A549 (cell line): ENCODE data around the gene PLPP4. TPM values are rescaled to one million over a fixed set of nuclear protein-coding genes. Genes with fewer than 3 reads are reported as not detected.

Source experiments
- ATAC-seq, 2 experiments: fragments of 200-7000 bp in 1 of 2; fragments of >200 bp in 1 of 2; cut with Nextera tagmentation in 1 of 2; cut with Tn5 transposase in 1 of 2; 3 replicates each; pipeline versions ENCODE4 v1.8.0 to v1.9.1; 2018 to 2020; ENCODE audit warnings: mild to moderate bottlenecking in 1 of 2, moderate library complexity in 1 of 2
- CTCF ChIA-PET: fragments of 300-600 bp; sonication (Branson Sonifier 250); formaldehyde crosslinking; extraction: SDS; loops from one replicate; lab custom pipeline; 2021; ENCODE audit warnings: antibody characterized with exemption, inconsistent platforms; lab: Yijun Ruan, JAX
- POLR2A ChIA-PET: fragments of 350-600 bp; formaldehyde crosslinking; extraction: SDS; loops from one replicate; lab custom pipeline; 2021; ENCODE audit warnings: antibody characterized with exemption, inconsistent platforms; lab: Yijun Ruan, JAX
- DNase-seq, 2 experiments: peaks; one replicate each; pipeline versions ENCODE4 v3.0.0 to v3.0.0-alpha.2; 2011 to 2016; ENCODE audit warnings: low read depth in 1 of 2, low spot score in 1 of 2
- FAIRE-seq: peaks from 2 replicates; lab custom pipeline; 2011; peaks lifted over from hg19 to GRCh38; lab: Jason Lieb, UNC
- H3K27ac ChIP-seq, 2 experiments: fragments of >200 bp; sonication (Bioruptor Twin); formaldehyde crosslinking; 3 replicates each; pipeline ENCODE4 v1.5.1; 2016 to 2017
- H3K4me1 ChIP-seq: fragments of >200 bp; sonication (Bioruptor Twin); formaldehyde crosslinking; 3 replicates; pipeline ENCODE4 v1.6.1; 2016
- H3K4me2 ChIP-seq: fragments of >200 bp; sonication (Bioruptor Twin); formaldehyde crosslinking; 3 replicates; pipeline ENCODE4 v1.6.1; 2016
- H3K4me3 ChIP-seq: fragments of >200 bp; sonication (Bioruptor Twin); formaldehyde crosslinking; 3 replicates; pipeline ENCODE4 v1.5.1; 2016
- H3K9me3 ChIP-seq: fragments of >200 bp; sonication (Bioruptor Twin); formaldehyde crosslinking; 3 replicates; pipeline ENCODE4 v1.6.1; 2016
- BCL3 ChIP-seq: fragments of >200 bp; sonication (Bioruptor Twin); formaldehyde crosslinking; IDR thresholded peaks from 3 replicates; pipeline ENCODE4 v1.6.1; 2016
- BHLHE40 ChIP-seq: IDR thresholded peaks from 2 replicates; pipeline ENCODE4 v1.6.1; 2012; ENCODE audit warnings: low read depth, low read length, inconsistent platforms
- CBX2 ChIP-seq: fragments of 200-600 bp; sonication (generic); IDR thresholded peaks from 2 replicates; pipeline ENCODE4 v1.6.1; 2016; ENCODE audit warnings: low read depth, mild to moderate bottlenecking, borderline replicate concordance
- CBX8 ChIP-seq: fragments of 200-600 bp; sonication (generic); IDR thresholded peaks from 2 replicates; pipeline ENCODE4 v1.6.1; 2016
- CEBPB ChIP-seq, 2 experiments: fragments of >200 bp in 1 of 2; sonication (Bioruptor Twin) in 1 of 2; formaldehyde crosslinking in 1 of 2; IDR thresholded peaks; 2 replicates each; pipeline ENCODE4 v1.6.1; 2012 to 2016
- CHD2 ChIP-seq: fragments of 150-350 bp; IDR thresholded peaks from 2 replicates; pipeline ENCODE4 v1.6.1; 2014; ENCODE audit warnings: low read length; ENCODE audit not compliant: partially characterized antibody
- CHD4 ChIP-seq: fragments of 200-600 bp; sonication (generic); IDR thresholded peaks from 2 replicates; pipeline ENCODE4 v1.6.1; 2016; ENCODE audit warnings: antibody characterized with exemption, mild to moderate bottlenecking, borderline replicate concordance
- CTCF ChIP-seq: fragments of >200 bp; sonication (Bioruptor Twin); formaldehyde crosslinking; IDR thresholded peaks from 3 replicates; pipeline ENCODE4 v1.5.1; 2016
- EHMT2 ChIP-seq: fragments of 200-600 bp; sonication (generic); IDR thresholded peaks from 2 replicates; pipeline ENCODE4 v1.6.1; 2016; ENCODE audit warnings: antibody characterized with exemption, low read depth, mild to moderate bottlenecking, moderate library complexity
- EP300 ChIP-seq, 2 experiments: fragments of >200 bp; sonication (Bioruptor Twin); formaldehyde crosslinking; IDR thresholded peaks; 2 replicates in 1 of 2; 3 replicates in 1 of 2; pipeline ENCODE4 v1.6.1; 2016 to 2017
- ESRRA ChIP-seq: fragments of 150-350 bp; IDR thresholded peaks from 2 replicates; pipeline ENCODE4 v1.6.1; 2014; ENCODE audit warnings: mild to moderate bottlenecking, low read length, borderline replicate concordance
- FOXS1 ChIP-seq: fragments of 250-450 bp; sonication (Bioruptor Pico); IDR thresholded peaks from 2 replicates; pipeline ENCODE4 v1.5.0; 2020; ENCODE audit warnings: mild to moderate bottlenecking, moderate library complexity
- HDAC2 ChIP-seq: fragments of 200-600 bp; sonication (generic); IDR thresholded peaks from 2 replicates; pipeline ENCODE4 v1.6.1; 2016
- HES2 ChIP-seq: fragments of >200 bp; sonication (Bioruptor Twin); formaldehyde crosslinking; IDR thresholded peaks from 2 replicates; pipeline ENCODE4 v1.6.1; 2016
- HOXA7 ChIP-seq: fragments of 250-450 bp; sonication (Bioruptor Pico); IDR thresholded peaks from 2 replicates; pipeline ENCODE4 v1.5.0; 2020; ENCODE audit warnings: mild to moderate bottlenecking, moderate library complexity
- HOXB5 ChIP-seq: fragments of 250-450 bp; sonication (Bioruptor Pico); IDR thresholded peaks from 2 replicates; pipeline ENCODE4 v1.5.0; 2020; ENCODE audit warnings: mild to moderate bottlenecking, moderate library complexity
- KDM1A ChIP-seq: fragments of 200-600 bp; sonication (generic); IDR thresholded peaks from 2 replicates; pipeline ENCODE4 v1.6.1; 2016; ENCODE audit warnings: low read depth, mild to moderate bottlenecking
- MAFK ChIP-seq: fragments of 450-650 bp; IDR thresholded peaks from 2 replicates; pipeline ENCODE4 v1.6.1; 2014; ENCODE audit not compliant: partially characterized antibody
- MAZ ChIP-seq: fragments of 150-350 bp; IDR thresholded peaks from 2 replicates; pipeline ENCODE4 v1.6.1; 2014; ENCODE audit warnings: antibody characterized with exemption, low read depth, low read length, borderline replicate concordance
- NPAS2 ChIP-seq: fragments of 250-450 bp; sonication (Bioruptor Pico); IDR thresholded peaks from 2 replicates; pipeline ENCODE4 v1.8.0; 2022; ENCODE audit warnings: mild to moderate bottlenecking, moderate library complexity, borderline replicate concordance
- POLR2A ChIP-seq: IDR thresholded peaks from 2 replicates; pipeline ENCODE4 v1.6.1; 2012; ENCODE audit warnings: mild to moderate bottlenecking, low read length
- POLR2AphosphoS2 ChIP-seq: conservative IDR thresholded peaks from 2 replicates; pipeline ENCODE4 v1.6.1; 2012; ENCODE audit warnings: low read length, improper control_type of control experiment, inconsistent platforms
- RAD21 ChIP-seq, 2 experiments: fragments of >200 bp in 1 of 2; sonication (Bioruptor Twin) in 1 of 2; formaldehyde crosslinking in 1 of 2; IDR thresholded peaks in 1 of 2; conservative IDR thresholded peaks in 1 of 2; 2 replicates in 1 of 2; 3 replicates in 1 of 2; pipeline ENCODE4 v1.6.1; 2012 to 2018; ENCODE audit warnings: inconsistent platforms in 1 of 2
- RARB ChIP-seq: fragments of 250-450 bp; sonication (Bioruptor Pico); IDR thresholded peaks from 2 replicates; pipeline ENCODE4 v1.8.0; 2021; ENCODE audit warnings: mild to moderate bottlenecking, moderate library complexity
- SMC3 ChIP-seq: fragments of >200 bp; sonication (Bioruptor Twin); formaldehyde crosslinking; IDR thresholded peaks from 3 replicates; pipeline ENCODE4 v1.6.1; 2018; ENCODE audit warnings: inconsistent platforms
- SREBF2 ChIP-seq: fragments of 450-650 bp; IDR thresholded peaks from 2 replicates; pipeline ENCODE4 v1.6.1; 2014; ENCODE audit warnings: mild to moderate bottlenecking, moderate library complexity
- TFCP2L1 ChIP-seq: fragments of 250-450 bp; sonication (Bioruptor Pico); IDR thresholded peaks from 2 replicates; pipeline ENCODE4 v1.5.0; 2021; ENCODE audit warnings: mild to moderate bottlenecking
- USF2 ChIP-seq: fragments of 450-650 bp; IDR thresholded peaks from 2 replicates; pipeline ENCODE4 v1.6.1; 2014; ENCODE audit warnings: antibody characterized with exemption
- ZFP36 ChIP-seq: fragments of 450-650 bp; IDR thresholded peaks from 2 replicates; pipeline ENCODE4 v1.6.1; 2014; ENCODE audit warnings: borderline replicate concordance; ENCODE audit not compliant: partially characterized antibody
- ZSCAN20 ChIP-seq: fragments of 250-450 bp; sonication (Bioruptor Pico); IDR thresholded peaks from 2 replicates; pipeline ENCODE4 v1.8.0; 2022; ENCODE audit warnings: mild to moderate bottlenecking, moderate library complexity
- WGBS: methylation state at CpG from one replicate; pipeline ENCODE4 v1.1.6; 2017; ENCODE audit errors: missing lambda C conversion rate; 5-methylcytosine and 5-hydroxymethylcytosine counted together
- polyA plus RNA-seq, 4 experiments: library from polyadenylated mRNA; depleted of rRNA in 3 of 4; stranded (reverse); fragments of >200 nt; fragmentation: RNase III in 1 of 4; extraction: RNeasy Plus Mini Kit Qiagen cat#74134 plus additional on column Dnase treatment in 1 of 4; gene quantifications; 2 replicates in 3 of 4; 3 replicates in 1 of 4; pipeline ENCODE4 v1.2.3, GENCODE V29; 2011 to 2017

PLPP4 gene
- polyA plus RNA-seq, 2 of the 4 experiments (the other 2 are of a cell fraction), result not detected

GRCh38 chr10:120630266-120630665 is 173.2 kb downstream of the PLPP4 start:
- no peaks in the 10 kb centered on the region for H3K9me3 ChIP-seq
- no peaks in the 10 kb centered on the region for H3K4me1 ChIP-seq
- TF ChIP-seq BCL3 (no peak), SREBF2 (no peak), POLR2AphosphoS2 (no peak), CBX8 (no peak), HOXB5 (CRISPR knock-in tag) (no peak), HES2 (no peak), ESRRA (no peak), ZFP36 (no peak), NPAS2 (CRISPR knock-in tag) (no peak), HDAC2 (no peak), CTCF (no peak), TFCP2L1 (CRISPR knock-in tag) (no peak), BHLHE40 (no peak), FOXS1 (CRISPR knock-in tag) (no peak), CHD2 (no peak), MAZ (no peak), HOXA7 (CRISPR knock-in tag) (no peak)
- no peak overlapping the region for H3K4me2 ChIP-seq
- 0% methylated on average over 1 of the region's 1 CpG for WGBS
- CTCF ChIA-PET, result no interaction called here
- POLR2A ChIA-PET, result no interaction called here
- no peak for ATAC-seq
- DNase-seq, result no peak
- H3K27ac ChIP-seq, result no peak overlapping the region
- no peak overlapping the region for H3K4me3 ChIP-seq
- FAIRE-seq, result no peak

- WGBS, result 0% methylated on average over 1 of the region's 1 CpG
- Histone ChIP-seq H3K4me1 (no peaks in the 10 kb centered on the region), H3K4me2 (no peak overlapping the region), H3K9me3 (no peaks in the 10 kb centered on the region), H3K27ac (no peak overlapping the region), H3K4me3 (no peak overlapping the region)
- CTCF ChIA-PET, result no interaction called here
- DNase-seq (no peak), FAIRE-seq (no peak), ATAC-seq (no peak)
- TF ChIP-seq NPAS2 (CRISPR knock-in tag) (no peak), MAFK (peak; percentile 9)
- POLR2A ChIA-PET, result no interaction called here
Measured at GRCh38 chr10:120632047-120632446, 175.0 kb downstream of the PLPP4 start.

GRCh38 chr10:120632942-120633341 is 175.9 kb downstream of the PLPP4 start:
- 3% methylated on average over 3 of the region's 3 CpGs for WGBS
- no peak for ATAC-seq
- ChIA-PET POLR2A (no interaction called here), CTCF (no interaction called here)
- no peak overlapping the region for H3K4me2 ChIP-seq
- no peak overlapping the region for H3K4me3 ChIP-seq
- TF ChIP-seq POLR2AphosphoS2 (no peak), POLR2A (no peak), NPAS2 (CRISPR knock-in tag) (no peak), ZSCAN20 (no peak), RARB (CRISPR knock-in tag) (no peak), HDAC2 (no peak), CBX2 (no peak), RAD21 (conservative IDR thresholded peaks at IDR 0.05 in 1 of 2, IDR thresholded peaks at IDR 0.05 in 1 of 2) (no peak), SMC3 (no peak), MAZ (no peak), EP300 (IDR thresholded peaks at IDR 0.05) (no peak), CHD2 (no peak), CBX8 (no peak), USF2 (no peak), KDM1A (no peak), HES2 (no peak), CHD4 (no peak), EHMT2 (no peak), CEBPB (IDR thresholded peaks at IDR 0.05) (no peak)
- TF ChIP-seq, all 56 proteins: peak for 0
- FAIRE-seq (no peak), DNase-seq (no peak)
- Histone ChIP-seq H3K9me3 (no peaks in the 10 kb centered on the region), H3K4me1 (no peaks in the 10 kb centered on the region), H3K27ac (no peak overlapping the region)
